SKM-1 treated with dmso at 0.1 percent for 144 hours (cell line): ENCODE measurements around the gene MACC1.
"Not testable (repeated sequence)": the region's sequence is repeated elsewhere in the genome, so short reads cannot be mapped to it uniquely, and the experiment has no call there.

ENCODE experiments used
- DNase-seq: peaks from one replicate; lab custom pipeline; 2025; ENCODE audit not compliant: unreplicated experiment; lab: John Stamatoyannopoulos, UW

Gene MACC1

GRCh38 chr7:20208651-20209307 lies 8.4 kb downstream of the MACC1 start:
- no peak for DNase-seq

GRCh38 chr7:20207811-20208210 lies 9.4 kb downstream of the MACC1 start:
- not testable (repeated sequence) for DNase-seq

GRCh38 chr7:20206104-20206896 lies 10.9 kb downstream of the MACC1 start:
- DNase-seq = no peak

GRCh38 chr7:20203316-20203715 lies 13.9 kb downstream of the MACC1 start:
- no peak for DNase-seq

GRCh38 chr7:20201380-20201779 lies 15.8 kb downstream of the MACC1 start:
- peak; percentile 46 for DNase-seq

- no peak for DNase-seq
Measured at GRCh38 chr7:20200971-20201370, 16.2 kb downstream of the MACC1 start.

- DNase-seq = no peak
Measured at GRCh38 chr7:20200361-20200760, 16.8 kb downstream of the MACC1 start.

- DNase-seq = peak; percentile 97
Measured at GRCh38 chr7:20199015-20199737, 18.0 kb downstream of the MACC1 start.

- DNase-seq = no peak
Measured at GRCh38 chr7:20198260-20198659, 18.9 kb downstream of the MACC1 start.

GRCh38 chr7:20197837-20198236 lies 19.3 kb downstream of the MACC1 start:
- DNase-seq = no peak

- no peak for DNase-seq
Measured at GRCh38 chr7:20197125-20197748, 19.9 kb downstream of the MACC1 start.

- no peak for DNase-seq
Measured at GRCh38 chr7:20194343-20194995, 22.7 kb downstream of the MACC1 start.

GRCh38 chr7:20193873-20194272 lies 23.3 kb downstream of the MACC1 start:
- DNase-seq = no peak

- no peak for DNase-seq
Measured at GRCh38 chr7:20193242-20193777, 23.9 kb downstream of the MACC1 start.

GRCh38 chr7:20191391-20191869 lies 25.8 kb downstream of the MACC1 start:
- no peak for DNase-seq

GRCh38 chr7:20190560-20191390 lies 26.4 kb downstream of the MACC1 start:
- no peak for DNase-seq

GRCh38 chr7:20189852-20190251 lies 27.3 kb downstream of the MACC1 start:
- DNase-seq = no peak

- DNase-seq = no peak
Measured at GRCh38 chr7:20188567-20188966, 28.6 kb downstream of the MACC1 start.

- DNase-seq = not testable (repeated sequence)
Measured at GRCh38 chr7:20187850-20188249, 29.3 kb downstream of the MACC1 start.

GRCh38 chr7:20185988-20186387 lies 31.2 kb downstream of the MACC1 start:
- no peak for DNase-seq
